Epithelial cell of umbilical artery (primary cell): ENCODE measurements around the gene NAA11. TPM values are rescaled to one million over a fixed set of nuclear protein-coding genes. Genes with fewer than 3 reads are reported as not detected.

Experiments
- total RNA-seq: library from RNA; depleted of rRNA; stranded (reverse); fragments of >200 nt; gene quantifications from 2 replicates; pipeline ENCODE4 v1.2.3, GENCODE V29; 2014

NAA11 gene
- not detected in 2 replicates for total RNA-seq

GRCh38 chr4:79325864-79326328 is at the start of gene NAA11:
Gene NAA11 (minus strand): TSS chr4:79326061. CDS start chr4:79325877, 184 bp downstream.

Other genes with a start within 250 kb of the NAA11 start
- not detected in 2 replicates for gene GK2, start 82.2 kb upstream of the NAA11 start, total RNA-seq